GM18867 (cell line): ENCODE data around the gene IQCK.
"Not testable (repeated sequence)": the region's sequence is repeated elsewhere in the genome, so short reads cannot be mapped to it uniquely, and the experiment has no call there.

Experiments
- ATAC-seq: cut with Tn5 transposase; IDR thresholded peaks from one replicate; pipeline ENCODE4 v1.9.1; 2021; ENCODE audit warnings: mild to moderate bottlenecking, moderate library complexity; ENCODE audit not compliant: unreplicated experiment

IQCK gene

GRCh38 chr16:19717741-19718623, at the start of gene IQCK, which contains the start of gene KNOP1:
Gene IQCK, plus strand, starts transcription at chr16:19718271. Its CDS starts 36 bp downstream, at chr16:19718307.
Gene KNOP1, minus strand, starts transcription at chr16:19718227. Its CDS starts 3,192 bp downstream, at chr16:19715035.
- peak; percentile 96 for ATAC-seq

DNA sequence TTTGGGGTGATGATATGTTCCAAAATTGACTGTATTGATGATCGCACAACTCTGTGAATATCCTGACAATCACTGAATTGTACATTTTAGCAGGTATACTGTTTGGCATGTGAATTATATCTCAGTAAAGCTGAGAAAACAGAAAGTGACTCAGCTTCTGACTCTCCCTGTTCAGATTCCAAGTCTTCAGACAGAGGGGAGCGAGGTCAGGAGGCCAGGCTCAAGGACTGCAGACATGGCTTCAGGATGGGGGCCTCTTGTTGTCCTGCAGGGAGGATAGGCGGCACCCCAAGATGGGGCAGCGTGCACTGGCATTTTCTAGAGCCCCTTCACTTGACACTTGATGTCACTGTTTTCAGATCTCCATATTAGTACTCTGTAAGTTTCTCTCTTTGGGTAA, 45.7 kb upstream of the IQCK start:
- no peak for ATAC-seq

GRCh38 chr16:19674485-19674884, 43.6 kb upstream of the IQCK start:
- ATAC-seq, result no peak

GRCh38 chr16:19677402-19677801, 40.7 kb upstream of the IQCK start:
- ATAC-seq, result no peak

DNA sequence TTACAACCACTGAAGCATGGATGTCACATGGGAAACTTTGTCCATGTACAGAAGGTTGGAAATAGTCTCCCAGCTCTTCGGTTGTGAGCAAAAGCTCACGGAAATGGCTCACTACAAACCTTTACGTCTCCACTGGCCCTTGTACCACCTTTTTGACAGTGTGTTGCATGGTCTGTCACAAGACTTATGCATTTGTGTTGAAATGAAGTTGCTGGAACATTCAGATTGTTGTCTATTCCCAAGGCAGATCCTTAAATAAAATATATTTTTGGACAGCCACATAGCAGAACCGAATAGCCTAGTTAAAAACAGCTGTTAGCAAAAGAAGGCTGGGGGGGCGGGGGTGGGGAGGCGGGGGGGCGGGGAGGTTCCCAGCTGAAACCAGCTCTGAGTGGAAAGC, 39.3 kb upstream of the IQCK start:
- no peak for ATAC-seq

DNA sequence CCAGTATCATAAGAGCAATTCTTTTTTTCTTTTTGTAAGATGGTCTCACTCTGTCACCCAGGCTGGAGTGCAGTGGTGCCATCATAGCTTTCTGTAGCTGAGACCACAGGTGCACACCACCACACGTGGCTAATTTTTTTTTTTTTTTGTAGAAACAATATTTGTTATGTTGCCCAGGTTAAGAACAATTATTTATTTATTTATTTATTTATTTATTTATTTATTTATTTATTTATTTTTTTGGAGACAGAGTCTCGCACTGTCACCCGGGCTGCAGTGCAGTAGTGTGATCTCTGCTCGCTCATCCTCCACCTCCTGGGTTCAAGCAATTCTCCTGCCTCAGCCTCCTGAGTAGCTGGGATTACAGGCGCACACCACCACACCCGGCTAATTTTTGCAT, 38.8 kb upstream of the IQCK start:
- not testable (repeated sequence) for ATAC-seq

GRCh38 chr16:19680881-19681340, 37.2 kb upstream of the IQCK start:
- no peak for ATAC-seq

GRCh38 chr16:19681637-19682036, 36.4 kb upstream of the IQCK start:
- ATAC-seq, result no peak

GRCh38 chr16:19683453-19684236, 34.4 kb upstream of the IQCK start:
- ATAC-seq, result no peak

DNA sequence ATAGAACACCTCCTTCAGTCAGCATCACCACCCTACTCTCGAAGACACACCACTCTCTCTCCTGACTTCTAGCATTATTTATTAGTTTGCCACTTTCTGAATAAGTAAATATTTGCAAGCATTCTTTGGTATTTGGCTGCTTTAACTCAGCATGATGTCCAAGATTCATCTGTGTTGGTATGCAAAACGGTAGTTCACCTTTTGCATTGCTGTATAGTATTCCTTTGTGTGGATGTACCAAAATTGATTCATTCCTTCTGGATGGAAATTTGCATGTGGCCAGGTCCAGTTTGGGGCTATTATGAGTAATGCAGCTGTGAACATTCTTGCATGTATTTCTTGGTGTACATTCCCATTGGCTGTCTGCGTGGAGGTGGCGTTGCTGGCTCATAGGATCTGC, 32.9 kb upstream of the IQCK start:
- no peak for ATAC-seq

DNA sequence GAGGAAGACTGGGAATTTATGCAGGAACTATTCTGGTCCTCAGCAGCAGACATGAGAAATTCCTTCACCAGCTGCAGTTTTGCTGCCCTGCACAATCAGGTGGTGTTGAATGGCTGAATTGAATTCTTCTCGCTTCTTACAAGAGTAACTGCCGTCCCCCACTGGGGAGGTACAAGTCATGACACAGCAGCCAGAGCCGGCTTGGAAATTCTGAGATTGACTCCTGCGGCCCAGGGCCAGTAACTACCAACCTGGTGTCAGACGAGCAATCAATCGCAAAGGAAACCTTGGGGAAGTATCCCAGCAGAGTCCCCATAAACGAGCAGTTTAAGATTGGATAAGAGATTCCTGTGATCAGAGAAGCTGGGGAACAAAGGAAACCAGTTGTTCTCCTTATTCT, 30.8 kb upstream of the IQCK start:
- no peak for ATAC-seq

GRCh38 chr16:19688396-19689024, 29.6 kb upstream of the IQCK start:
- ATAC-seq, result no peak

DNA sequence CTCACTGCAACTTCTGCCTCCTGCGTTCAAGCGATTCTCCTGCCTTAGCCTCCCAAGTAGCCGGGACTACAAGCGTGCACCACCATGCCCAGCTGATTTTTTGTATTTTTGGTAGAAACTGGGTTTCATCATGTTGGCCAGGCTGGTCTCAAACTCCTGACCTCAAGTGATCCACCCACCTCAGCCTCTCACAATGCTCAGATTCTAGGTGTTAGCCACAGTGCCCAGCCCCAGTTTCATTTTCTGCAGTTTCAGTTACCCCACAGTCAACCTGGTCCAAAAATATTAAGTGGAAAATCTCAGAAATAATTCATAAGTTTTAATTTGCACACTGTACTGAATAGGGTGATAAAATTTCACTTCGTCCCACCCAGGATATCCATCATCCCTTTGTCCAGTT, 28.7 kb upstream of the IQCK start:
- no peak for ATAC-seq

DNA sequence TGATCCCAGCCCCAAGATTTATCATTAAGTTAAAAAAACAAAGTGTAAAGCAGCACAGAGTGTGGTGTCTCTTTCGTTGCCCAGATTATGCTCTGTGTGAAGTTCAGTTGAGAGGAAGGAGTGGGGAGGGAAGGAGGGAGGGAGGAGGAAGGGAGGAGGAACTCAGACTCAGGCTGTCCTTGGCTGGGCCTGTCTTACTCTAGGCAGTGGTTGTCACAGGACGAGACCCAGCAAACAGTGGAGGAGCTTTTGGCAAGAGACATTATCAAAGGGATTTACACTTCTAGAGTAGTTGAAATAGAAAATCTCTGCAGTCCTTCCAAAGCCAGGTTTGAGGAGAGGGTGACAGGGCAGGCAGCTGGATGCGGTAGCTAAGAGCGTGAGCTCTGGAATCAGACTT, 27.9 kb upstream of the IQCK start:
- ATAC-seq, result no peak

DNA sequence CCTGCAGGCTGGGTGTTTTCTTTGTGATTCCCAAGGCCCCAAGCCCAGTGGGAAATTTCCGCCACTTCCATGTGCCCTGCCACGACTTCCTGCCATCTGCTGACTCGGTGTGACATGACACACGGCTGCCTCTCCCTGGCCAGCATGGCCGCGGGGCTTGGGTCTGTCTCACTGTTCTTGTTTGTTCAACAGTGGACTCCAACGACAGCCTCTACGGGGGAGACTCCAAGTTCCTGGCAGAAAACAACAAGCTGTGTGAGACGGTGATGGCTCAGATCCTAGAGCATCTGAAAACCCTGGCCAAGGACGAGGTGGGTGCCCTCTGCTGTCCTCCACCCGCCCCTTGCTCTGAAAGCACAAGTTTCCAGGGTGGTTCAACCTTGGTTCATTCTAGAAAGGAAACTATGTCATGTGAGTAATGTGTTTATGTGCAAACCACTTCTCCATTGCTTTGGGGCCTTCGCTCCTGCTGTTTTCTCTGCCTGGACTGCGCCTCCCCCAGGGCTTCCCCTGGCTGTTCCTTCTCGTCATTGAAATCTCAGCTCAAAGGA, 26.8 kb upstream of the IQCK start:
- no peak for ATAC-seq

- ATAC-seq, result no peak
These were observed 23.1 kb upstream of the IQCK start for GRCh38 chr16:19694989-19695388.

DNA sequence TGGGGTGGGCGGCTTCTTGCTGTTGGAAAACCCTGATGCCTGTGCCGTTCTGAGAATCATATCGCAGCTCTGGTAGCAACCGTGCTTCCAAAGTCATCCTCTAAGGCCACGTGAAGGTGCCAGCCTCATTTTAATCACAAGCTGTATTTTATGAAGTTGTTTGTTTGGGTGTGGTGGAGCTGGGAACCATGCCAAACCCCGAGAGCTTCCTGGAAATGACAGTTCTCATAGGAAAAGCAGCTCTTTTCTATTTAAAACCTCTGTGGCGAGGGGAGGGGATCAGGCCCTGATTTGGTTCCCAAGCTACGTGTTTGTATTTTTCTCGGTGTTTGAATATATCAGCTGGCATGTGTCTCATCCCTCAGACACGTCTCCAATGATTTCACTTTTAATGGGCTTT, 21.7 kb upstream of the IQCK start:
- ATAC-seq, result no peak

DNA sequence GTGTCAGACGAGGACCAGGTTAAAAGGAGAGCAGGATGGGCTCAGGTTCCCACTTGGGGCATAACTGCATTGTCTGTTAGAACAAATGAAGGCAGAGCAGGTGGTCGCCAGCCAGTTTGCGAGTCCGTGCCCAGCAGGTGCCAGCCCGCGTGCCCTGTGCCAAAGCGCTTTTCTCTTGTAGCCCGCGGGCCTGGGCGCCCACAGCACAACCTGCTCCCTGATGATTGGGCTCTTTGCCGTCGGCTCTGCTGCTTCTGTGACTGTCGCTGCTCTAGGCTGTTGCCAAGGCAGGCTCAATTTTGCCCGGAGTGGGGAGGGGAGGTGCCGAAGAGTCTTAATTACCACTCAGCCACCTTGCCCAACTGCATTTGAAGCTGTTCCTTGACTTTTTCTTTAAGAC, 21.1 kb upstream of the IQCK start:
- ATAC-seq, result no peak

DNA sequence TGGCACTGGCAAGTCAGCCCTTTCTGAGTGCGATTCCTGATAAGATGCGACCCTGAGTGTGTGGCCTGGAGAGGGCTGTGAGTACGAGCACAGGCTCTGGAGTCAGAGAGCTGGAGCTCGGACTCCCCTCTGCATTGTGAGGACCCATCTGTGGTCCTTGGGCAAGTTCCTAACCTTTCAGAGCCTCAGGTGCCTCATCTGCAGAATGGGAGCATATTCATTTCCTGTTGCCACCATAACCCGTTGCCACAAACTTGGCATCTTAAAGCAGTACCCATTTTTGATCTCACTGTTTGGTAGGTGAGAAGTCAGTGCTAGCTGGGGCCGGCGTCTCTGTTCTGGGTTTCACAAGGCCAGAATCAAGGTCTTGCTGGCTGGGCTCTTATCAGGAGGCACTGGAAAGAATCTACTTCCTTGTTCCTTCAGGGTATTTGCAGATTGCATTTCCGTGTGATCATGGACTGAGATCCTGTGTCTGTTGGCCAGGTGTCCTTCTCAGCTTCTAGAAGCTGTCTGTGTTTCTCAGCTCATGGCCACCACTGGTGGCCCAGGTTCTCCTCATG, 20.2 kb upstream of the IQCK start:
- no peak for ATAC-seq

DNA sequence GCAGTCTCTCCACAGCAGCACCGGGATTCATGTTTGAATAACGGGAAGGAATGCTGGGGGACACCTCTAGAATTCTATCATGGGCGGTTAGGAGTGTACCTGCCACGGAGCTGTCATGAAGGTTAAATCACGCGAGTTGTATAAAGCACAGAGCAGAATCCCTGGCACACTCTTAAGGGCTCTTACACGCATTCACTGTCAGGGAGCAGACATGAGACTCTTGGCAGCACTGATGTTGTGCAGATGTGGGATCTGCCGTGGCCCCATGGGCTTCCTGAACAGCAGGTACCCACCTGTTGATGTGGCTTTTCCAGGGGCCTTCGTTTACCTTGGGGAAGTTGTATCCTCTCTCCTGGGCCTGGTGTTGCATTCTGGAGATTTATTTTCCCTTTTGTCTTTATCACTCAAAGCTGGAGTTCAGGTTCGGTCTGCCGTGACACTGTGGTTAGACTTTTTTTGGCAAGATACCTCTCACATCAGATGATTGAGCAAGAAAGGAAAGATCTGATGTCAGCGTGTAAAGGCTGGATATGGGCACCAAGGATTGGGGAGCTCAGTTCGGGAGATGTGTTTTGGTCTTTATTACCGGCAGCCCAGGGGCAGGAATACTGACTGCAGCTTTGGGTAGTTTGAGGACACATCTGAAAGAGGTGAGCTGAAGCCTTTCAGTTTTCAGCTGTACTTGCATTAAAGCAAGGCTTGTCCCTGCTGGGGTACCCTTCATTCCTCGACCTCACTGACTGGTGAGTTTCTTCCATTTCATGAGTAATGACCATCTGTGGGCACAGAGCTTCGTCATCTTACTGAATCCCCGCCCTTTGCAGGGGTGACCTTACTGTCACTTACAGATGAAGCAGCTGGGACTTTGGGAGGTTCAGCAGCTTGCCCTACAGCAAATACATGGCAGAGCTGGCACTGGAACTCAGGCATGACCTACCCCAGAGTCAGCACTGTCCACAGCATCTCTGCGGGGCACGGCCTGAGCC, 19.3 kb upstream of the IQCK start:
- no peak for ATAC-seq
